ENCODE data around the gene PGAP2. TPM values are rescaled to one million over a fixed set of nuclear protein-coding genes. Genes with fewer than 3 reads are reported as not detected.
"Not testable (repeated sequence)": the region's sequence is repeated elsewhere in the genome, so short reads cannot be mapped to it uniquely, and the experiment has no call there.

PGAP2 gene
- total RNA-seq, 2 experiments from 2014 or later, result 33.6 to 39.2 TPM

DNA sequence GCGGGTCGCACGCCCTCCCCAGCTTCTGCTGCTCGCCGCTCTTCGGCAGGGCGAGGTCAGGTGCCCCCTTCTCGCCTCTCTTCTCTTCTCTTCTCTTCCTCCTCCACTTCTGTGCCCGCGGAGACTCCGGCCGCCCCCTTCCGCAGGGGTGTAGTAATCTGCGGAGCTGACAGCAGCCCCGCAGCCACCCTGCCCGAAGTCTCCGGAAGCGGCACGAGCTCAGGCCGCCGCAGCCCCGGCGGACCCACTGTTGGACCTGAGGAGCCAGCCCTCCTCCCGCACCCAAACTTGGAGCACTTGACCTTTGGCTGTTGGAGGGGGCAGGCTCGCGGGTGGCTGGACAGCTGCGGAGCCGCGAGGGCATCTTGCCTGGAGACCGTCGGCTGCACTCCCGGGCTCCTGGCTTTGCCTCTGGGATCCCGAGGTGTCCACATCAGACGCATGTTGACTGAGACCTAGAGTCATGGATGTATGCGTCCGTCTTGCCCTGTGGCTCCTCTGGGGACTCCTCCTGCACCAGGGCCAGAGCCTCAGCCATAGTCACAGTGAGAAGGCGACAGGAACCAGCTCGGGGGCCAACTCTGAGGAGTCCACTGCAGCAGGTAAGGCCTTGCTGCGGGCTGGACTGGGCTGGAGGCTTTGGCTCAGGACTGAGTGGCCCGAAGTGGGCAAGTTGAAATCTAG is 47.6 kb downstream of the PGAP2 start:
- intact Hi-C loops (cut with DNase I, micrococcal nuclease), result loop anchor here (1.0 to 10.0 kb wide), 12 partner anchors 15 to 238 kb away; partner anchors contain the start of genes RRM1 (in 2 of the 2) and NUP98 (in 1 of the 2)
- H3K4me1 Mint-ChIP-seq, result peaks cover 63% of the 10 kb centered on the region
- peak overlapping the region; percentile 88 for H3K4me3 Mint-ChIP-seq
- POLR2A ChIA-PET, result interaction anchor here (0.6 to 3.0 kb wide), 16 partner anchors 12 to 866 kb away, joined by 3 to 69 read pairs (median 4); partner anchors contain the start of genes NUP98 and RHOG
- H3K27ac Mint-ChIP-seq, result peak overlapping the region; percentile 98
- H3K36me3 Mint-ChIP-seq (ENCODE audit: low read depth), result peaks cover 11% of the 10 kb centered on the region
- no peaks in the 10 kb centered on the region for H3K9me3 Mint-ChIP-seq (ENCODE audit: low read depth)
- no peaks in the 10 kb centered on the region for H3K27me3 Mint-ChIP-seq
- peak; percentile 72 for DNase-seq
- CTCF ChIA-PET, result interaction anchor here (0.9 to 11.0 kb wide), 21 partner anchors 12 to 215 kb away, joined by 3 to 299 read pairs (median 9); partner anchors contain the start of gene RHOG
- peak; percentile 1 for ATAC-seq

GRCh38 chr11:3856856-3857553 is 48.6 kb downstream of the PGAP2 start:
- no peak for DNase-seq
- intact Hi-C loops (cut with DNase I, micrococcal nuclease), result loop anchor here in 1 of 2 experiments (2.0 to 10.0 kb wide), 2 partner anchors 92 to 128 kb away; no protein-coding TSS in a partner anchor
- no peaks in the 10 kb centered on the region for H3K9me3 Mint-ChIP-seq (ENCODE audit: low read depth)
- H3K27ac Mint-ChIP-seq, result peak overlapping the region; percentile 98
- peak overlapping the region; percentile 88 for H3K4me3 Mint-ChIP-seq
- CTCF ChIA-PET, result interaction anchor here (0.7 to 3.6 kb wide), 11 partner anchors 8 to 216 kb away, joined by 3 to 34 read pairs (median 7); partner anchors contain the start of gene RHOG
- peaks cover 73% of the 10 kb centered on the region for H3K4me1 Mint-ChIP-seq
- peaks cover 15% of the 10 kb centered on the region for H3K36me3 Mint-ChIP-seq (ENCODE audit: low read depth)
- H3K27me3 Mint-ChIP-seq, result no peaks in the 10 kb centered on the region
- POLR2A ChIA-PET, result interaction anchor here (0.5 to 3.0 kb wide), 6 partner anchors 40 to 201 kb away, joined by 3 to 22 read pairs (median 4); no protein-coding TSS in a partner anchor
- ATAC-seq, result no peak

- peak overlapping the region; percentile 98 for H3K27ac Mint-ChIP-seq
- no peak for DNase-seq
- POLR2A ChIA-PET, result interaction anchor here (0.5 to 1.1 kb wide), 4 partner anchors 40 to 184 kb away, joined by 3 to 5 read pairs (median 3); no protein-coding TSS in a partner anchor
- H3K36me3 Mint-ChIP-seq (ENCODE audit: low read depth), result peaks cover 18% of the 10 kb centered on the region
- H3K9me3 Mint-ChIP-seq (ENCODE audit: low read depth), result no peaks in the 10 kb centered on the region
- intact Hi-C loops (cut with DNase I, micrococcal nuclease), result loop anchor here in 1 of 2 experiments (2.0 to 10.0 kb wide), 2 partner anchors 91 to 127 kb away; no protein-coding TSS in a partner anchor
- peaks cover 74% of the 10 kb centered on the region for H3K4me1 Mint-ChIP-seq
- ATAC-seq, result no peak
- CTCF ChIA-PET, result interaction anchor here (0.7 to 3.6 kb wide), 11 partner anchors 8 to 215 kb away, joined by 3 to 33 read pairs (median 4); partner anchors contain the start of genes NUP98 and RHOG
- H3K27me3 Mint-ChIP-seq, result no peaks in the 10 kb centered on the region
- peak overlapping the region; percentile 88 for H3K4me3 Mint-ChIP-seq
These were observed 49.3 kb downstream of the PGAP2 start for GRCh38 chr11:3857628-3858027.

DNA sequence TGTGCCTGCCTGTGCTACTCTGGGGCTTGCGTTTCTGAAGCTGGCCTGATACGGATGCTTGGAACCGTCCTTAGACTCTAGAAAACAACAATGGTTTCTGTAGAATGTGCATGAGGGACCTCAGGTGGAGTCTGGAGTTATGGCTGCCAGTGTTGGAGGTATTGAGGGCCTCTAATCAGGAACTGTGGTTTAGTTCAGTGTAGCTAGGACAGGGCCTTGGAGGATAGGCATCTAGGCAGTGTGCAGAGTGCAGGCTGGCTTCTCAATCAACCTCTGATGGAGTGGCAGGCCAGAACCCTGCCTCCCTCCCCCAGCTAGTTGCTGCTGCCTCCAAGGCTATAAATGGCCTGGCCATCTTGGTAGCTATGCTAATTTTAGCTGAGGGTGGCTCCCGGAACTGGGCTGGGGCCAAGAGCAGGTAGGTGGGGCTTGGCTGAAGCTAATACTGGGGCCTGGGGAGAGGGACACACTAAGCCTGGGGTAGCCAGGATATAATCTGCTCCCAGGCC is 51.1 kb downstream of the PGAP2 start:
- Mint-ChIP-seq H3K4me1 (peaks cover 67% of the 10 kb centered on the region), H3K27me3 (no peaks in the 10 kb centered on the region), H3K27ac (peak overlapping the region; percentile 98), H3K36me3 (ENCODE audit: low read depth) (peaks cover 21% of the 10 kb centered on the region), H3K4me3 (peak overlapping the region; percentile 88), H3K9me3 (ENCODE audit: low read depth) (no peaks in the 10 kb centered on the region)
- intact Hi-C loops (cut with DNase I, micrococcal nuclease), result loop anchor here in 1 of 2 experiments (10.0 kb wide), 1 partner anchor 125 kb away; no protein-coding TSS in a partner anchor
- DNase-seq (peak; percentile 50), ATAC-seq (no peak)
- ChIA-PET CTCF (interaction anchor here (0.7 to 4.0 kb wide), 6 partner anchors 8 to 213 kb away, joined by 3 to 33 read pairs (median 6); no protein-coding TSS in a partner anchor), POLR2A (interaction anchor here (0.6 to 1.2 kb wide), 5 partner anchors 9 to 211 kb away, joined by 3 to 7 read pairs (median 5); no protein-coding TSS in a partner anchor)

GRCh38 chr11:3860375-3860774 is 52.0 kb downstream of the PGAP2 start:
- Mint-ChIP-seq H3K9me3 (ENCODE audit: low read depth) (no peaks in the 10 kb centered on the region), H3K27me3 (no peaks in the 10 kb centered on the region), H3K27ac (peak overlapping the region; percentile 98), H3K4me1 (peaks cover 73% of the 10 kb centered on the region), H3K36me3 (ENCODE audit: low read depth) (peaks cover 21% of the 10 kb centered on the region), H3K4me3 (peak overlapping the region; percentile 88)
- CTCF ChIA-PET, result interaction anchor here (0.8 to 4.0 kb wide), 3 partner anchors 11 to 212 kb away, joined by 3 to 33 read pairs (median 32); no protein-coding TSS in a partner anchor
- ATAC-seq (peak; percentile 62), DNase-seq (peak; percentile 70)
- intact Hi-C loops (cut with DNase I, micrococcal nuclease), result loop anchor here in 1 of 2 experiments (1.0 kb wide), 1 partner anchor 60 kb away; no protein-coding TSS in a partner anchor
- POLR2A ChIA-PET, result interaction anchor here (1.0 to 1.7 kb wide), 3 partner anchors 10 to 110 kb away, joined by 3 to 5 read pairs (median 3); no protein-coding TSS in a partner anchor

DNA sequence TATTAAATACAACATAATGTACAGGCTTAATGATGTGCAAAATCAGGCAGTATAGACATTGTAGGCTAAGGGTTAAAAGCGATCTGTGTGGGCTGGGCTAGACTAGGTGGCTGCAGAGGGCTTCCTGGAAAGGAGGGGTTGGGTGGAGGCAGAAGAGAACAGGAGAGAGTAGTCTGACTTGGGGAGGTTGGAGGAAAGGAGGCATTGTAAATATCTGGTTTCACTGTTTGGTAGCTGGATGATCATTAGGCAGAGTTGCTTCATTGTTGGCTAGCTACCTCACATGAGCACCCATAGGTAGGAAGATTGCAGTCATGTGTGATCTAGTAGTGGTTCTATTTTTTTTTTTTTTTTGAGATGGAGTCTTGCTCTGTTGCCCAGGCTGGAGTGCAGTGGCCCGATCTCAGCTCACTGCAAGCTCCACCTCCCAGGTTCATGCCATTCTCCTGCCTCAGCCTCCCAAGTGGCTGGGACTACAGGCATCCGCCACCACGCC is 52.6 kb downstream of the PGAP2 start:
- peaks cover 79% of the 10 kb centered on the region for H3K4me1 Mint-ChIP-seq
- peak overlapping the region; percentile 88 for H3K4me3 Mint-ChIP-seq
- peak overlapping the region; percentile 98 for H3K27ac Mint-ChIP-seq
- ChIA-PET CTCF (interaction anchor here (0.7 to 4.0 kb wide), 8 partner anchors 10 to 212 kb away, joined by 3 to 33 read pairs (median 4); no protein-coding TSS in a partner anchor), POLR2A (interaction anchor here (0.6 to 1.7 kb wide), 4 partner anchors 10 to 109 kb away, joined by 3 to 5 read pairs (median 3); no protein-coding TSS in a partner anchor)
- H3K36me3 Mint-ChIP-seq (ENCODE audit: low read depth), result peaks cover 21% of the 10 kb centered on the region
- DNase-seq, result peak; percentile 61
- ATAC-seq, result peak; percentile 60
- intact Hi-C loops (cut with DNase I, micrococcal nuclease), result loop anchor here in 1 of 2 experiments (1.0 kb wide), 1 partner anchor 59 kb away; no protein-coding TSS in a partner anchor
- H3K27me3 Mint-ChIP-seq; H3K9me3 Mint-ChIP-seq (ENCODE audit: low read depth): not testable (repeated sequence)

GRCh38 chr11:3861683-3862082 is 53.3 kb downstream of the PGAP2 start:
- POLR2A ChIA-PET, result interaction anchor here (0.6 to 1.7 kb wide), 3 partner anchors 9 to 234 kb away, joined by 3 to 5 read pairs (median 4); no protein-coding TSS in a partner anchor
- no peaks in the 10 kb centered on the region for H3K27me3 Mint-ChIP-seq
- peak; percentile 51 for DNase-seq
- H3K4me1 Mint-ChIP-seq, result peaks cover 86% of the 10 kb centered on the region
- peak overlapping the region; percentile 88 for H3K4me3 Mint-ChIP-seq
- intact Hi-C loops (cut with DNase I, micrococcal nuclease), result no loop called here
- CTCF ChIA-PET, result interaction anchor here (1.0 to 4.0 kb wide), 6 partner anchors 9 to 211 kb away, joined by 3 to 32 read pairs (median 4); no protein-coding TSS in a partner anchor
- no peaks in the 10 kb centered on the region for H3K9me3 Mint-ChIP-seq (ENCODE audit: low read depth)
- H3K27ac Mint-ChIP-seq, result peak overlapping the region; percentile 98
- no peak for ATAC-seq
- peaks cover 19% of the 10 kb centered on the region for H3K36me3 Mint-ChIP-seq (ENCODE audit: low read depth)

GRCh38 chr11:3865388-3866193 is 57.2 kb downstream of the PGAP2 start:
- POLR2A ChIA-PET, result interaction anchor here (1.2 kb wide), 1 partner anchor 11 kb away, joined by 5 read pairs; the partner anchor contains the start of gene STIM1
- DNase-seq (no peak), ATAC-seq (peak; percentile 10)
- Mint-ChIP-seq H3K9me3 (ENCODE audit: low read depth) (no peaks in the 10 kb centered on the region), H3K4me3 (peak overlapping the region; percentile 38), H3K27ac (peak overlapping the region; percentile 85), H3K27me3 (no peaks in the 10 kb centered on the region), H3K36me3 (ENCODE audit: low read depth) (peaks cover 16% of the 10 kb centered on the region), H3K4me1 (peaks cover 91% of the 10 kb centered on the region)
- CTCF ChIA-PET, result interaction anchor here (1.9 to 3.8 kb wide), 4 partner anchors 11 to 207 kb away, joined by 5 to 16 read pairs (median 16); partner anchors contain the start of gene STIM1
- intact Hi-C loops (cut with DNase I, micrococcal nuclease), result loop anchor here in 1 of 2 experiments (2.0 kb wide), 1 partner anchor 39 kb away; no protein-coding TSS in a partner anchor

DNA sequence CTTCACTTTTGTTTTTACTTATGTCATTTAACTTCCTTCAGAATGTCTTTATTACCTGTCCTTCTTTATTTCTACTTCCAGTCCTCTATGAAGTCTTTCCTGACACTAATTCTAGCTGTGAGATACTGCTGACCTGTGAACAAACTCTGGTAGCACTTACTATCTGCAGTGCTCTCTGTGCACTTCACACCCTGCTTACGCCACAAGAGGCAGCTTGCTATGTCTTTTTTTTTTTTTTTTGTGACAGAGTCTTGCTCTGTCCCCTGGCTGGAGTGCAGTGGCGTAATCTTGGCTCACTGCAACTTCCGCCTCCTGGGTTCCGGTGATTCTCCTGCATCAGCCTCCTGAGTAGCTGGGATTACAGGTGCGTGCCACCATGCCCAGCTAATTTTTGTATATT is 57.8 kb downstream of the PGAP2 start:
- Mint-ChIP-seq H3K27ac (peak overlapping the region; percentile 85), H3K27me3 (no peaks in the 10 kb centered on the region), H3K36me3 (ENCODE audit: low read depth) (peaks cover 13% of the 10 kb centered on the region), H3K4me3 (peak overlapping the region; percentile 38), H3K4me1 (peaks cover 92% of the 10 kb centered on the region), H3K9me3 (ENCODE audit: low read depth) (no peaks in the 10 kb centered on the region)
- no peak for DNase-seq
- ChIA-PET CTCF (interaction anchor here (2.9 to 3.8 kb wide), 3 partner anchors 12 to 206 kb away, joined by 15 to 16 read pairs (median 16); partner anchors contain the start of gene STIM1), POLR2A (interaction anchor here (1.2 kb wide), 1 partner anchor 11 kb away, joined by 5 read pairs; the partner anchor contains the start of gene STIM1)
- intact Hi-C loops (cut with DNase I, micrococcal nuclease), result loop anchor here in 1 of 2 experiments (2.0 kb wide), 1 partner anchor 39 kb away; no protein-coding TSS in a partner anchor
- peak; percentile 31 for ATAC-seq
